ENCODE results near the gene KRT79.
A peak's percentile ranks its signal among the peaks of the same experiment; 100 is the strongest.

The KRT79 gene

DNA sequence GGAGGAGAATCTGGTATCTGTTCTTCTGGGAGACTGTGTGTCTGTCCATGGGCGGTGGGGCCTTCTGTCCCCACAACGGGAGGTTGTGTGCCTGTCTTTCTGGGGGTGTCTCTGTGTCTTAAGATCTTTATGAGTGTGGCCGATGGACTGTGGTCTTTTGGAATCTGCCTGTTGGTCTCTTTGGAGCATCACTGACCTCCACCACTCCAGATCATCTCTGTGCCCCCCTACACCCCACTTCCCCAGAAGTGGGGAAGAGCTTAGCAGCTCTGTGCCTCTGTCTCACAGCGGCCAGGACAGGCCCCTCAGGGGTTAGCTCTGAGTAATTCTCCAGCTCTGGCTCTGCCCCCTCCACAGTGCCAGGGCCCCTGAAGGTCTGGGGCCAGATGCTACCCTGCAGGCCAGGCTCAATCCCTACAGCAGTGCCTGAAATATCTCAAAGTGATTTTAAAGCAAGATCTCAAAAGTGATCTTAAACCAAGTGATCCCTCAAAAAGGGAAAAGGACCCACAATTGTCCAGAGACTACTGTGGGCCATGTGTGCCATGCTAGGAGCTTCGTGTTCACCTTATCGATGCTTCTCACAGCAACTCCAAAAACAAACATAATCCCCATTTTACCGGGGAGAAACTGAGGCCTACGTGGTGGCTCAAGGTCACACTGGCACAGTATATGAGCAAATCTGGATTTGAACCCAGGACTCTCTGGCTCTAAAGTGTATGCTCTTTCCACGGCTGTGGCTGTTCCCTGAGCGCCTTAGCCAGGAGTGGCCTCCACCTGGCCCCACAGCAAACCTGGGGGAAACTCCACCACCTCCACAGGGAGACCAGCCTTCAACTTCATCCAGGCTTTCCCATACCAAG is 40.7 kb upstream of the KRT79 start:
- peak overlapping the region; percentile 100 for H3K27ac ChIP-seq
- POLR2A ChIA-PET (ENCODE audit: low non-redundant PET): interaction anchor here (0.5 to 1.3 kb wide), 3 partner anchors 295 to 722 kb away, joined by 3 to 5 read pairs (median 3); partner anchors contain the start of gene KRT5
- DNase-seq (ENCODE audit: low spot score): no peak
- CTCF ChIA-PET: interaction anchor here (0.8 kb wide), 1 partner anchor 731 kb away, joined by 3 read pairs; no protein-coding TSS in a partner anchor
- no peak for TF ChIP-seq CTCF (conservative IDR thresholded peaks at IDR 0.05; ENCODE audit: low read depth)

DNA sequence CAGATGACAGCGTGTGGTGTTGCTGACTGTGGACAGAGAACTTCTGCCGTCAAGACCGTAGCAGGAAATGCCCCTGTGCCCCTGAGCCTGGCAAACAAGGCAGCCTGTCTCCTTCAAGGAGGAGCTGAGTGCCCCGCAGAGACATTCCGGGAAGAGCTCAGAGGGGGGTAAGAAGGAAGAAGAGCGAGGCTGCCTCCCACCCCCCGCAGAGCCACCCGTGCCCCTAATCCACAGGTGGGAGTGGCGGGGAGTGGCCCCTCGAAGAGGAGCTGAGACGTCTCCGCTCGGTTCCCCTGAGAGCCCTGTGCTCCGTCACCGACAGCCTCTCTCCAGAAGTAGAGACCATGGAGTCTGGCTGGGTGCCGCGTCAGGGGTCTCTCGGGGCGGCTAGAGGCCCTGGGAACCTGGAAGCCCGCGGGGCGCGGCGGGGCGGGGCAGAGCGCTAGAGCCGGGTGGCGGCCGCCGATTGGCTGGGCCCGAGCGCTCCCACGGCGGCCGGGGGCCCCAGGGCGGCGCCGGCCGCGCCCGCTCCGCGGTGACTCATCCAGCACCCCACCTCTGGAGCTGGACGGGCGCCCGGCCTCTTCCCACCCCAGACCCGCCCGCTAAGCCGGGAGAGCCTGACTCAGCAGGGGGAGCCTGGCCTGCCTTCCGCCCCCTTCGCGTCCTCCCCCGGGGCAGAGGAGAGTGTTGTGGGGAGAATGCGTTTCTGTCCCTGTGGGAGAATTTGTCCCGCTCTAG is 39.9 kb upstream of the KRT79 start:
- CTCF ChIA-PET: interaction anchor here (0.8 to 1.2 kb wide), 3 partner anchors 8 to 730 kb away, joined by 3 to 5 read pairs (median 3); no protein-coding TSS in a partner anchor
- H3K27ac ChIP-seq: peak overlapping the region; percentile 100
- peak; percentile 98 for DNase-seq (ENCODE audit: low spot score)
- TF ChIP-seq CTCF (conservative IDR thresholded peaks at IDR 0.05; ENCODE audit: low read depth): no peak
- POLR2A ChIA-PET (ENCODE audit: low non-redundant PET): interaction anchor here (0.5 to 1.3 kb wide), 4 partner anchors 294 to 721 kb away, joined by 3 to 5 read pairs (median 3); partner anchors contain the start of gene KRT5

GRCh38 chr12:52873513-52873831 is 39.4 kb upstream of the KRT79 start:
- POLR2A ChIA-PET (ENCODE audit: low non-redundant PET): no interaction called here
- DNase-seq (ENCODE audit: low spot score): no peak
- CTCF ChIA-PET: interaction anchor here (0.9 to 1.2 kb wide), 2 partner anchors 8 to 12 kb away, joined by 3 to 5 read pairs; no protein-coding TSS in a partner anchor
- H3K27ac ChIP-seq: peak overlapping the region; percentile 100
- no peak for TF ChIP-seq CTCF (conservative IDR thresholded peaks at IDR 0.05; ENCODE audit: low read depth)

DNA sequence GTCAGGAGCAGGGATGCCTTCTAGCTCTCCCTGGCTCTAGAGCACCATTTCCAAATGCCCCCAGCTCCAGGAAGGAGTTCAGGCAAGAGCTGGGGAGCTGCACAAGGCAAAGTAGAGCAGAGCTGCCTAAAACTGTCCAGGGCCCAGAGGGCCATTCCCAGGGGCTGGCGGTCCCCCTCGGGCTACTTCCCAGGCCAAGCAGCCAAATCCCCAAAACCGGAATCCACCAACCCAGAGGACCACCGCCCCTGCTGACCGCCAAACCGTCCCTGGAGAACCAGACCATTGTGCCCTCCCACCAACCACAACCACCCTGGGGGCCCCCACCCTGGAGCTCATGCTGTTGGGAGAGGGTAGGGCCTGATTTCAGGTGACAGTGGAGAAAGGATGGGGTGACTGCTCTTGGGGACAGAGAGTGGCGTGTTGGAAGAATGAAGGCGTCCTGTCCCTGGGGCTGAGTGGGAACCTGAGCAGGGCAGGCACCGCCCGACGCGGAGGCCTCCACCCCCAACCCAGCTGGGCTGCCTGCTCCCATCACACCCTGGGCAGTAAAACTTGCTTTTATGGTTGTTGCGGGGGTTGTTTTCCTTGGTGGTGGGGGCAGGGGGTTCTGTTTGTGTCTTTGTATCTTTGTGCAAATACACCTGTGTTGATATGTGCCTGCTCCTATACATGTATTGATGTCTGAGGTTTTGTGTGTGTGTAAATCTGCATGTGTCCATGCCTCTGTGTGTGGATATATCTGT is 38.7 kb upstream of the KRT79 start:
- H3K27ac ChIP-seq: peak overlapping the region; percentile 100

GRCh38 chr12:52871291-52872039 is 37.4 kb upstream of the KRT79 start:
- DNase-seq (ENCODE audit: low spot score): peak; percentile 93
- peak overlapping the region; percentile 100 for H3K27ac ChIP-seq
- CTCF ChIA-PET: interaction anchor here (0.5 to 3.0 kb wide), 7 partner anchors 8 to 724 kb away, joined by 3 to 11 read pairs (median 3); no protein-coding TSS in a partner anchor
- TF ChIP-seq CTCF (conservative IDR thresholded peaks at IDR 0.05; ENCODE audit: low read depth): no peak
- POLR2A ChIA-PET (ENCODE audit: low non-redundant PET): no interaction called here

More for the DNA sequence above, 38.7 kb upstream of the KRT79 start:
- ChIA-PET POLR2A (ENCODE audit: low non-redundant PET) (no interaction called here), CTCF (interaction anchor here (0.6 to 1.2 kb wide), 2 partner anchors 13 to 720 kb away, joined by 3 to 5 read pairs; no protein-coding TSS in a partner anchor)
- no peak for DNase-seq (ENCODE audit: low spot score)
- no peak for TF ChIP-seq CTCF (conservative IDR thresholded peaks at IDR 0.05; ENCODE audit: low read depth)
